ENCODE results near the gene SEC24D.
A peak's percentile ranks its signal among the peaks of the same experiment; 100 is the strongest.

Gene SEC24D

GRCh38 chr4:118682928-118683327, 153.0 kb downstream of the SEC24D start:
- Histone ChIP-seq H3F3A (ENCODE audit: control insufficient read depth, insufficient read depth) (no peaks in the 10 kb centered on the region; the same call in 1 of the 2 replicates), H3K79me2 (ENCODE audit: control insufficient read depth, low read length) (peaks cover 27% of the 10 kb centered on the region), H4K20me1 (ENCODE audit: control insufficient read depth, insufficient read depth, low read depth, low read length) (peaks cover 12% of the 10 kb centered on the region; the same call in 1 of the 2 replicates), H3K27ac (ENCODE audit: low read depth, low read length) (no peak overlapping the region), H3K4me2 (ENCODE audit: low read length) (peak overlapping the region; percentile 43), H3K9me2 (replicated peaks; ENCODE audit: control insufficient read depth, low read length) (no peaks in the 10 kb centered on the region), H3K4me3 (ENCODE audit: low read length) (peak overlapping the region; percentile 14; the same call in 1 of the 2 replicates), H3K9me3 (ENCODE audit: control insufficient read depth, insufficient read depth, low read length) (no peaks in the 10 kb centered on the region; the same call in 1 of the 2 replicates), H3K4me1 (ENCODE audit: control insufficient read depth, low read length) (peaks cover 34% of the 10 kb centered on the region), H3K27me3 (ENCODE audit: control insufficient read depth, low read length) (no peaks in the 10 kb centered on the region), H3K36me3 (ENCODE audit: control insufficient read depth, low read length) (peaks cover 12% of the 10 kb centered on the region)
- TF ChIP-seq EZH2phosphoT487 (IDR thresholded peaks at IDR 0.05; ENCODE audit: borderline replicate concordance, low read length) (no peak), CTCF (IDR thresholded peaks at IDR 0.05; ENCODE audit: low read depth, low read length, poor library complexity, severe bottlenecking) (peak; percentile 70)

- Histone ChIP-seq H3K36me3 (ENCODE audit: control insufficient read depth, low read length) (no peaks in the 10 kb centered on the region), H3K27ac (ENCODE audit: low read depth, low read length) (no peak overlapping the region), H3K4me1 (ENCODE audit: control insufficient read depth, low read length) (peaks cover 19% of the 10 kb centered on the region), H4K20me1 (ENCODE audit: control insufficient read depth, insufficient read depth, low read depth, low read length) (no peaks in the 10 kb centered on the region), H3K9me2 (replicated peaks; ENCODE audit: control insufficient read depth, low read length) (no peaks in the 10 kb centered on the region), H3F3A (ENCODE audit: control insufficient read depth, insufficient read depth) (no peaks in the 10 kb centered on the region; the same call in 1 of the 2 replicates), H3K79me2 (ENCODE audit: control insufficient read depth, low read length) (peaks cover 6% of the 10 kb centered on the region), H3K27me3 (ENCODE audit: control insufficient read depth, low read length) (no peaks in the 10 kb centered on the region), H3K4me3 (ENCODE audit: low read length) (no peak overlapping the region), H3K9me3 (ENCODE audit: control insufficient read depth, insufficient read depth, low read length) (no peaks in the 10 kb centered on the region; the same call in 1 of the 2 replicates), H3K4me2 (ENCODE audit: low read length) (no peak overlapping the region)
- TF ChIP-seq EZH2phosphoT487 (IDR thresholded peaks at IDR 0.05; ENCODE audit: borderline replicate concordance, low read length) (no peak), CTCF (IDR thresholded peaks at IDR 0.05; ENCODE audit: low read depth, low read length, poor library complexity, severe bottlenecking) (no peak)
Measured at GRCh38 chr4:118680808-118681207, 155.1 kb downstream of the SEC24D start.

- no peaks in the 10 kb centered on the region for H3K9me2 ChIP-seq (replicated peaks; ENCODE audit: control insufficient read depth, low read length)
- no peak overlapping the region for H3K4me2 ChIP-seq (ENCODE audit: low read length)
- no peak overlapping the region for H3K4me3 ChIP-seq (ENCODE audit: low read length)
- H3K36me3 ChIP-seq (ENCODE audit: control insufficient read depth, low read length) = no peaks in the 10 kb centered on the region
- peaks cover 3% of the 10 kb centered on the region; the same call in 1 of the 2 replicates for H3K27me3 ChIP-seq (ENCODE audit: control insufficient read depth, low read length)
- H3K79me2 ChIP-seq (ENCODE audit: control insufficient read depth, low read length) = no peaks in the 10 kb centered on the region
- no peaks in the 10 kb centered on the region for H3K9me3 ChIP-seq (ENCODE audit: control insufficient read depth, insufficient read depth, low read length)
- H3F3A ChIP-seq (ENCODE audit: control insufficient read depth, insufficient read depth) = no peaks in the 10 kb centered on the region
- H3K27ac ChIP-seq (ENCODE audit: low read depth, low read length) = no peak overlapping the region
- H4K20me1 ChIP-seq (ENCODE audit: control insufficient read depth, insufficient read depth, low read depth, low read length) = no peaks in the 10 kb centered on the region
- H3K4me1 ChIP-seq (ENCODE audit: control insufficient read depth, low read length) = no peaks in the 10 kb centered on the region
- TF ChIP-seq CTCF (IDR thresholded peaks at IDR 0.05; ENCODE audit: low read depth, low read length, poor library complexity, severe bottlenecking) = peak; percentile 23
- TF ChIP-seq EZH2phosphoT487 (IDR thresholded peaks at IDR 0.05; ENCODE audit: borderline replicate concordance, low read length) = no peak
Measured at GRCh38 chr4:118676128-118676527, 159.8 kb downstream of the SEC24D start.

All from DOHH2 (cell line).